HEK293 (cell line): Measurements from ENCODE around the gene HNRNPH1.
A peak's percentile ranks its signal among the peaks of the same experiment; 100 is the strongest.

Source experiments
- GLIS1 ChIP-seq: fragments of 450-650 bp; formaldehyde crosslinking; IDR thresholded peaks from 2 replicates; pipeline ENCODE4 v1.5.1; 2016; ENCODE audit warnings: missing biosample characterization, missing genetic modification characterization
- IKZF3 ChIP-seq: fragments of 450-650 bp; IDR thresholded peaks from 2 replicates; pipeline ENCODE4 v1.5.0; 2018; ENCODE audit warnings: missing biosample characterization, mild to moderate bottlenecking, missing genetic modification characterization, moderate library complexity
- PRDM4 ChIP-seq: fragments of 450-650 bp; formaldehyde crosslinking; IDR thresholded peaks from 2 replicates; pipeline ENCODE4 v1.5.1; 2017; ENCODE audit warnings: missing biosample characterization, missing genetic modification characterization
- REST ChIP-seq: fragments of 450-650 bp; formaldehyde crosslinking; IDR thresholded peaks from 2 replicates; pipeline ENCODE4 v1.5.1; 2016; ENCODE audit warnings: missing biosample characterization, missing genetic modification characterization
- ZBTB11 ChIP-seq: fragments of 450-650 bp; formaldehyde crosslinking; conservative IDR thresholded peaks from 2 replicates; pipeline ENCODE4 v1.5.1; 2016; ENCODE audit warnings: low read depth, missing biosample characterization, missing genetic modification characterization
- ZBTB48 ChIP-seq: fragments of 450-650 bp; formaldehyde crosslinking; IDR thresholded peaks from 2 replicates; pipeline ENCODE4 v1.5.1; 2016; ENCODE audit warnings: missing biosample characterization, missing genetic modification characterization
- ZBTB7A ChIP-seq: fragments of 450-650 bp; formaldehyde crosslinking; IDR thresholded peaks from 2 replicates; pipeline ENCODE4 v1.5.1; 2016; ENCODE audit warnings: low read depth, missing biosample characterization, missing genetic modification characterization
- ZFP41 ChIP-seq: fragments of 450-650 bp; formaldehyde crosslinking; IDR thresholded peaks from 2 replicates; pipeline ENCODE4 v1.5.1; 2016; ENCODE audit warnings: missing biosample characterization, missing genetic modification characterization, borderline replicate concordance
- ZNF138 ChIP-seq: fragments of 450-650 bp; formaldehyde crosslinking; IDR thresholded peaks from 2 replicates; pipeline ENCODE4 v1.5.1; 2016; ENCODE audit warnings: missing biosample characterization, missing genetic modification characterization, borderline replicate concordance
- ZNF146 ChIP-seq: fragments of 450-650 bp; formaldehyde crosslinking; IDR thresholded peaks from 2 replicates; pipeline ENCODE4 v1.5.1; 2016; ENCODE audit warnings: missing biosample characterization, missing genetic modification characterization
- ZNF157 ChIP-seq: fragments of 450-650 bp; formaldehyde crosslinking; IDR thresholded peaks from 2 replicates; pipeline ENCODE4 v1.5.1; 2016; ENCODE audit warnings: missing biosample characterization, missing genetic modification characterization
- ZNF214 ChIP-seq: fragments of 450-650 bp; formaldehyde crosslinking; IDR thresholded peaks from 2 replicates; pipeline ENCODE4 v1.5.1; 2017; ENCODE audit warnings: missing biosample characterization, mild to moderate bottlenecking, missing genetic modification characterization, borderline replicate concordance
- ZNF280D ChIP-seq: fragments of 450-650 bp; formaldehyde crosslinking; IDR thresholded peaks from 2 replicates; pipeline ENCODE4 v1.5.1; 2016; ENCODE audit warnings: missing biosample characterization, missing genetic modification characterization
- ZNF37A ChIP-seq: fragments of 450-650 bp; IDR thresholded peaks from 2 replicates; pipeline ENCODE4 v1.5.1; 2018; ENCODE audit warnings: missing biosample characterization, missing genetic modification characterization
- ZNF518A ChIP-seq: fragments of 450-650 bp; formaldehyde crosslinking; conservative IDR thresholded peaks from 2 replicates; pipeline ENCODE4 v1.5.1; 2016; ENCODE audit warnings: low read depth, missing biosample characterization, missing genetic modification characterization
- ZNF530 ChIP-seq: fragments of 450-650 bp; formaldehyde crosslinking; IDR thresholded peaks from 2 replicates; pipeline ENCODE4 v1.5.1; 2016; ENCODE audit warnings: low read depth, missing biosample characterization, missing genetic modification characterization
- ZNF558 ChIP-seq: fragments of 450-650 bp; formaldehyde crosslinking; IDR thresholded peaks from 2 replicates; pipeline ENCODE4 v1.5.1; 2016; ENCODE audit warnings: missing biosample characterization, missing genetic modification characterization
- ZNF560 ChIP-seq: fragments of 450-650 bp; formaldehyde crosslinking; IDR thresholded peaks from 2 replicates; pipeline ENCODE4 v1.5.1; 2017; ENCODE audit warnings: missing biosample characterization, missing genetic modification characterization, borderline replicate concordance
- ZNF670 ChIP-seq: fragments of 450-650 bp; formaldehyde crosslinking; IDR thresholded peaks from 2 replicates; pipeline ENCODE4 v1.5.1; 2016; ENCODE audit warnings: missing biosample characterization, missing genetic modification characterization, low read depth
- ZNF701 ChIP-seq: fragments of 450-650 bp; formaldehyde crosslinking; IDR thresholded peaks from 2 replicates; pipeline ENCODE4 v1.5.1; 2016; ENCODE audit warnings: missing biosample characterization, missing genetic modification characterization
- ZNF843 ChIP-seq: fragments of 450-650 bp; formaldehyde crosslinking; IDR thresholded peaks from 2 replicates; pipeline ENCODE4 v1.5.1; 2016; ENCODE audit warnings: missing biosample characterization, missing genetic modification characterization

Gene HNRNPH1

GRCh38 chr5:179623906-179624741 lies 653 bp upstream of the HNRNPH1 start (continued):
- TF ChIP-seq ZNF518A (no peak), ZBTB48 (tag by site-specific recombination) (peak; percentile 62; the same call in 1 of the 2 replicates), ZNF37A (tag by site-specific recombination) (no peak), ZNF138 (tag by site-specific recombination) (no peak), ZNF214 (tag by site-specific recombination) (no peak), GLIS1 (tag by site-specific recombination) (no peak), ZNF701 (tag by site-specific recombination) (no peak), ZBTB7A (tag by site-specific recombination) (no peak), ZFP41 (no peak), ZNF146 (tag by site-specific recombination) (no peak), ZNF560 (tag by site-specific recombination) (no peak), PRDM4 (peak; percentile 97), IKZF3 (tag by site-specific recombination) (no peak), ZNF530 (tag by site-specific recombination) (no peak), REST (tag by site-specific recombination) (0 out of 2 replicates have a peak, but pooled peaks have one; percentile 19), ZNF843 (tag by site-specific recombination) (no peak), ZBTB11 (tag by site-specific recombination) (no peak), ZNF157 (tag by site-specific recombination) (no peak), ZNF280D (tag by site-specific recombination) (no peak), ZNF670 (tag by site-specific recombination) (no peak), ZNF558 (no peak)
